ENCODE data around the gene SUPT20HL2. TPM values are rescaled to one million over a fixed set of nuclear protein-coding genes. Genes with fewer than 3 reads are reported as not detected.
"Not testable (repeated sequence)": the region's sequence is repeated elsewhere in the genome, so short reads cannot be mapped to it uniquely, and the experiment has no call there.

SUPT20HL2 gene
- total and polyA plus RNA-seq, 2 donors (not counting 1 experiment from before 2014, with no cell fraction given), result not detected

DNA sequence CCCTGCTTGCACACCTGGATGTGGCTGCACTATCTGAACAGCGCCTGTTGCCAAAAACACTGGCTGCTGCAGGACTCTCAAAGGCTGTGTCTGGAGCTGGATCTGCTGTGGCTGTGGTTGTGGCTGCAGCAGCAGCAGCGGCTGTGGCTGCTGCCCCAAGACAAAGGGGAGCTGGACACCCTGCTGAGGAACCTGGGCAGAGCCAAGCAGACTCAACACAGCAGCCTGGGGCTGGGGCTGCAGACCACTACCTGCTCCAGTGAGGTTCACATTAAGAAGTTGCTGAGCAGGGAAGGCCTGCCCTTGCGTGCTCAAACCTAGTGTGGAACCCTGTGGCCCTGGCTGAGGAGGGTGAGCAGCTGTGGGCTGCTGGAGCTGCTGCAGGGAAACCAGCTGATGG is 3.0 kb downstream of the SUPT20HL2 start:
- H3K36me3 ChIP-seq (replicated peaks in 1 of 2; ENCODE audit: control extremely low read depth in 1 of 2, control insufficient read depth in 1 of 2, extremely low read depth in 1 of 2, insufficient read depth in 2 of 2, low read length in 1 of 2); POLR2A ChIA-PET; H3K27me3 ChIP-seq (replicated peaks in 1 of 4; ENCODE audit: control extremely low read depth in 1 of 4, control insufficient read depth in 3 of 4, insufficient read depth in 4 of 4, low read length in 3 of 4); H3K9me3 Mint-ChIP-seq (ENCODE audit: insufficient read depth); DNase-seq; CTCF ChIA-PET; H3K4me1 Mint-ChIP-seq; H4K20me1 ChIP-seq (ENCODE audit: control insufficient read depth, insufficient read depth, low read length, poor library complexity, severe bottlenecking); H3K27ac Mint-ChIP-seq; H3K4me3 Mint-ChIP-seq; intact Hi-C loops (cut with micrococcal nuclease); H2AFZ ChIP-seq (ENCODE audit: insufficient read depth, low read depth, low read length, poor library complexity, severe bottlenecking); H3K9ac ChIP-seq (ENCODE audit: low read length); H3K4me1 ChIP-seq (ENCODE audit: control insufficient read depth in 2 of 2, insufficient read depth in 2 of 2, low read length in 2 of 2); H3K4me3 ChIP-seq (ENCODE audit: control extremely low read depth in 1 of 5, extremely low read depth in 1 of 5, insufficient read depth in 1 of 5, low read depth in 2 of 5, low read length in 4 of 5); ATAC-seq (ENCODE audit: low read depth); H3K4me2 ChIP-seq (replicated peaks; ENCODE audit: low read depth, low read length, poor library complexity, severe bottlenecking); H3K79me2 ChIP-seq (ENCODE audit: control insufficient read depth, insufficient read depth, low read length); H3K27me3 Mint-ChIP-seq; H3K27ac ChIP-seq (ENCODE audit: low read length in 2 of 2); H3K9me3 ChIP-seq (ENCODE audit: control extremely low read depth in 1 of 3, control insufficient read depth in 2 of 3, insufficient read depth in 1 of 3, low read length in 2 of 3): not testable (repeated sequence)
- 91% methylated on average over 3 of the region's 3 CpGs for WGBS (ENCODE audit: insufficient coverage)

DNA sequence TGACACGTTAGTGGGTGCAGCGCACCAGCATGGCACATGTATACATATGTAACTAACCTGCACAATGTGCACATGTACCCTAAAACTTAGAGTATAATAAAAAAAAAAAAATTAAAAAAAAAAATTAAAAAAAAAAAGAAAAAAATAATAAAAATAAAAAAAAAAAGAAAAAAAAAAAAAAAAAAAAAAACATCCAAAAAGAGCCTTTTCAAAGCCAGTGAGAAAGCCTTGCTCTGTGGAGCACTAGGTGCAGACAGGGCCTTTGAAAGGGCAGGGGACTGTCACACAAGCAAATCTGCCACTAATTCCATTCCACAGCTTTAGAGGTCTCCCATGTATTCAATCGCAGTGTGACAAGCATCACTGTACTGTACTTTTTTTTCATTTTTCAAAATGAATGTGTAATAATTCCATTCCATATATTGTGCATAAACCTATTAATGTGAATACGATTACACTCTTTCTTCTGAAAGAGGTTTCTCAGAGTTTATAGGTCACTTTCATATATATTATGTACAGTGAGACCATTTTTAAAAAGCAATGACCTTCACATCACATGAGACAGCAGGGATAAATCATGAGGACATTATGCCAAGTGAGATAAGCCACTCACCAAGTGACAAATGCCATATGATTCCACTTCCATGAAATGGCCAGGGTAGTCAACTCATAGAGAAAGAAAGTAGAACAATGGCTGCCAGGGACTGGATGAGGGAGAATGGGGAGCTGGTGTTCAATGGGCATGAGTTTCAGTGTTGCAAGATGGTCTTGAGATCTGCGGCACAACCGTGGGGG is 4.1 kb downstream of the SUPT20HL2 start:
- H3K27ac Mint-ChIP-seq; H4K20me1 ChIP-seq (ENCODE audit: control insufficient read depth, insufficient read depth, low read length, poor library complexity, severe bottlenecking); H3K9ac ChIP-seq (ENCODE audit: low read length); H3K27me3 Mint-ChIP-seq; POLR2A ChIA-PET; H3K4me3 Mint-ChIP-seq; ATAC-seq (ENCODE audit: low read depth); H3K27ac ChIP-seq (ENCODE audit: low read length in 2 of 2); H3K36me3 ChIP-seq (replicated peaks in 1 of 2; ENCODE audit: control extremely low read depth in 1 of 2, control insufficient read depth in 1 of 2, extremely low read depth in 1 of 2, insufficient read depth in 2 of 2, low read length in 1 of 2); intact Hi-C loops (cut with micrococcal nuclease); CTCF ChIA-PET; H3K9me3 Mint-ChIP-seq (ENCODE audit: insufficient read depth); H3K79me2 ChIP-seq (ENCODE audit: control insufficient read depth, insufficient read depth, low read length); H3K9me3 ChIP-seq (ENCODE audit: control extremely low read depth in 1 of 3, control insufficient read depth in 2 of 3, insufficient read depth in 1 of 3, low read length in 2 of 3); H3K27me3 ChIP-seq (replicated peaks in 1 of 4; ENCODE audit: control extremely low read depth in 1 of 4, control insufficient read depth in 3 of 4, insufficient read depth in 4 of 4, low read length in 3 of 4); DNase-seq; H3K4me1 Mint-ChIP-seq; H3K4me2 ChIP-seq (replicated peaks; ENCODE audit: low read depth, low read length, poor library complexity, severe bottlenecking); H3K4me1 ChIP-seq (ENCODE audit: control insufficient read depth in 2 of 2, insufficient read depth in 2 of 2, low read length in 2 of 2); H2AFZ ChIP-seq (ENCODE audit: insufficient read depth, low read depth, low read length, poor library complexity, severe bottlenecking); H3K4me3 ChIP-seq (ENCODE audit: control extremely low read depth in 1 of 5, extremely low read depth in 1 of 5, insufficient read depth in 1 of 5, low read depth in 2 of 5, low read length in 4 of 5): not testable (repeated sequence)
- no CpG with 5 or more reads among the region's 6 CpGs for WGBS (ENCODE audit: insufficient coverage)

DNA sequence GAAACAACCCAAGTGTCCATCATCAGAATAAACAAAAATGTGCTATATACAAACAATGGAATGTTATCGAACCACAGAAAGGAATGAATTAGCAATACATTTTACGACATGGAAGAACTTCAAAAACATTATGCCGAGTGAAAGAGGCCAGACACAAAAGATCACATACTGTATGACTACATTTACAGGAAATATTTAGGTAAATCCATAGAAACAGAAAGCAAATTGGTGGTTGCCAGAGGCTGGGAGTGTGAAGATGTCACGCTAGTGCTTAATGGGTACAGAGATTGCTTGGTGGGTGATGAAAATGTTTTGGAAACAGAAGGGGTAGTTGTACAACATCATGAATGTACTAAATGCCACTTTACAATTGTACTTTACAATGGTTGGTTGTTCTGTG is 5.1 kb downstream of the SUPT20HL2 start:
- H3K79me2 ChIP-seq (ENCODE audit: control insufficient read depth, insufficient read depth, low read length); H2AFZ ChIP-seq (ENCODE audit: insufficient read depth, low read depth, low read length, poor library complexity, severe bottlenecking); POLR2A ChIA-PET; H3K4me3 Mint-ChIP-seq; H3K4me1 ChIP-seq (ENCODE audit: control insufficient read depth in 2 of 2, insufficient read depth in 2 of 2, low read length in 2 of 2); H3K9me3 Mint-ChIP-seq (ENCODE audit: insufficient read depth); H3K4me2 ChIP-seq (replicated peaks; ENCODE audit: low read depth, low read length, poor library complexity, severe bottlenecking); H3K27ac Mint-ChIP-seq; H3K27me3 Mint-ChIP-seq; H3K27ac ChIP-seq (ENCODE audit: low read length in 2 of 2); ATAC-seq (ENCODE audit: low read depth); CTCF ChIA-PET; H3K27me3 ChIP-seq (replicated peaks in 1 of 4; ENCODE audit: control extremely low read depth in 1 of 4, control insufficient read depth in 3 of 4, insufficient read depth in 4 of 4, low read length in 3 of 4); H3K9ac ChIP-seq (ENCODE audit: low read length); H3K9me3 ChIP-seq (ENCODE audit: control extremely low read depth in 1 of 3, control insufficient read depth in 2 of 3, insufficient read depth in 1 of 3, low read length in 2 of 3); H3K36me3 ChIP-seq (replicated peaks in 1 of 2; ENCODE audit: control extremely low read depth in 1 of 2, control insufficient read depth in 1 of 2, extremely low read depth in 1 of 2, insufficient read depth in 2 of 2, low read length in 1 of 2); intact Hi-C loops (cut with micrococcal nuclease); H3K4me1 Mint-ChIP-seq; H4K20me1 ChIP-seq (ENCODE audit: control insufficient read depth, insufficient read depth, low read length, poor library complexity, severe bottlenecking); H3K4me3 ChIP-seq (ENCODE audit: control extremely low read depth in 1 of 5, extremely low read depth in 1 of 5, insufficient read depth in 1 of 5, low read depth in 2 of 5, low read length in 4 of 5); DNase-seq: not testable (repeated sequence)
- WGBS (ENCODE audit: insufficient coverage), result no CpG with 5 or more reads among the region's 4 CpGs
